ENCODE results near the gene PIP4P1.

The PIP4P1 gene

DNA sequence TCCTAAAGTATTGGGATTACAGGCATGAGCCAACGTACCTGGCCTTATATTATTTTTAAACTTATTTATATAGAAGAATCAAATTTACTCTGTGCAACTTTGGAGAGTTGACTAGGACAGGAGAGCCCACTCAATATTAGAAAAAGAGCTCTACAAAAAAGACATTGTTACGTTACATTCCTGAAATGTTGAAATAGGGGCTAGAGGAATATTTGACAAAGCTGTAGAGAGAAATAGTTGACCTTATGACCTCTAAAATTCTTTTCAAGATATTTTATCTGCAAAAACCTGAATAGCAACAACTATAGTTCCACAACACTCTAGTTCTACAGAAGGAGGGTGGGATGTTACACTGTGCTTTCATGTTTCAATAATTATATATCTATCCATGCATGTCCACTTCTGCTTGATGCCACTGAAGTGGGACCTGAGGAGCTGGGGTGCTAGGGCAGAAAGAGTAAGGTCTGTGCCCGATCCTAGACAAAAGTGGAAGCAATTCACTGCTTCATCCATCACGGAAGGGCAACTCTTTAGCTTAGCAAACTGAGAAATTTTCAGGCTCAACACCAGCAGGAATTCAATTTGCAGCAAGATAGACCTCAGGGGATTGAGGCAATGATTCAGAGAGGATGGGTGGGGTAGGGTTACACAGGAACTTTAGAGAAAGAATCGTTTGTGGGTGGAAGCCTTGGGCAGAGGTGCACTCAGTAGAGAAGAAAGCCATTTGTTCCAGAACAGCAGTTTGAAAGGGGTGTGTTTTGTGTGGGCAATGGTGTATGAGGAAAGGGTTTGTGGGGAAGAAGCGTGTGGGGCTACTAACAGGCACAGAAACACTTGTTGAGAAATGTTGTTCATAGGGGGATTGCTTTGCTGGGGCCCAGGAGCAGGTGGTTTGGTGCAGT is 28.1 kb upstream of the PIP4P1 start:
- Mint-ChIP-seq H3K27me3 (no peaks in the 10 kb centered on the region), H3K4me1 (peaks cover 63% of the 10 kb centered on the region), H3K27ac (peak overlapping the region; percentile 50), H3K9me3 (no peaks in the 10 kb centered on the region), H3K4me3 (peak overlapping the region; percentile 18), H3K36me3 (ENCODE audit: low read depth) (no peaks in the 10 kb centered on the region)
- ATAC-seq (peak; percentile 75), DNase-seq (no peak)

DNA sequence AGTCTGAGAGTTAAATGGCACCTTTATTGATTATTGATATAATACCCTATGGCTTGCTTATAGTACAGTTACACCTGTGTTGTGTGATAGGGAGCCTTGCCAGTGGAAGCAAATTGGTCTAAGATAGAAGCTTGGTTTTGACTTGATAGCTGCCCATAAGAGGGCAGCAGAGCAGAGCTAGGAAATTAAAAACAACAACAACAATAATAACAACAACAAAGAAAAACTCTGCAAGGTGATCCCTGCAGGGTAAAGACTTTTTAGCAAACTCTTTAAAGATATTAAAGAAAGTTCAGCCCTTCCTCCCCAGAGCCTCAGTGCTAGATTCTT is 26.1 kb upstream of the PIP4P1 start:
- Mint-ChIP-seq H3K4me3 (no peak overlapping the region), H3K36me3 (ENCODE audit: low read depth) (no peaks in the 10 kb centered on the region), H3K4me1 (peaks cover 51% of the 10 kb centered on the region), H3K27ac (no peak overlapping the region), H3K27me3 (no peaks in the 10 kb centered on the region), H3K9me3 (no peaks in the 10 kb centered on the region)
- no peak for ATAC-seq
- no peak for DNase-seq

DNA sequence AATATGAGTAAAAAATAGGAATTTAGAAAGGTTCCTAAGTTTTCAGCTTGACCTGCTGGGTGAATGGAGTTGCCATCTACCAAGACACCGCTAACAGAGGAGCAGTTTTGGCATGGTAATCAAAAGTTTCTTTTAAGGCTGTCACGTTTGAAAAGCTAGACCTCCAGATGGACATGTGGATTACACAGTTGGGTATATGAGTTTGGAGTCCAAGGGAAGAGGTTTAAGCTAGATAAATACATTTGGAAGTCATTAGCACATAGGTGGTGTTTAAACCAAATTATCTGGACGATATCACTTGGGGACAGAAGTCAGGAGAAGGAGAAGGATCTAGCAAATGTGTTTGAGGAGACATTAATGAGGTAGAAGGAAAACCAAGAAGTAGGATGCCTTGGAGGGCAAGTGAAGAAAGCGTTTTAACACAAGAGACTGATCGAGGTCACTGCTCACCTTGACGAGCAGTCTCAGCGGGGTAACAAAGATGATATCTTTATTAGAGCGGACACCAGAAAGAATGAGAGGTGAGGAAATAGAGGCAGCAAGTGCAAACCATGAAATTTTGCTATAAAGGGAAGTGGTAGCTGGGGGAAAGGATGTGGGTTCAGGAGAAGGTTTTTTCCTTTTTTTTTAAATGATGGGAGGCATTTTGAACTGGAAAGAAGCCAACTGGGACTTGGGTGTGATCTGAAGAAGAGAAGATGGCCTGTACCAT is 25.6 kb upstream of the PIP4P1 start:
- Mint-ChIP-seq H3K27me3 (no peaks in the 10 kb centered on the region), H3K9me3 (no peaks in the 10 kb centered on the region), H3K36me3 (ENCODE audit: low read depth) (no peaks in the 10 kb centered on the region), H3K27ac (peak overlapping the region; percentile 21), H3K4me1 (peaks cover 50% of the 10 kb centered on the region), H3K4me3 (no peak overlapping the region)
- no peak for ATAC-seq
- no peak for DNase-seq

DNA sequence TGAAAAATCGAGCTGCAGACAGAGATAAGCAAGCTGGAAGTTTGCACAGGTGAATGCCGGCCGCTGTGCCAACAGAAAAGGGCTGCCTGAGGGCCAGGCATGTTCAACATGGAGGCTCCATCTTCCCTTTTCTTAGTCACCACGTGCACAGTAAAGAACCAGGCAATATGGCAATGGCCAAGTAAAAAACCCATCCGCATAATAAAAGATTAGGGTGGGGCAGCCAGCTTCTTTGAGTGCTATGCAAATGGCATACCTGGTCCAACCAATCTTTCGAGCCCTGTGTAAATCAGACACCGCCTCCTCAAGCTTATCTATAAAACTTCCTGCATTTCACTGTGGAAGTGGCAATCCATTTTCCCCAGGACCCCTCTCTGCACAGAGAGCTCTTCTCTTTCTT is 24.7 kb upstream of the PIP4P1 start:
- no peaks in the 10 kb centered on the region for H3K36me3 Mint-ChIP-seq (ENCODE audit: low read depth)
- no peak overlapping the region for H3K27ac Mint-ChIP-seq
- H3K4me3 Mint-ChIP-seq: no peak overlapping the region
- H3K27me3 Mint-ChIP-seq: no peaks in the 10 kb centered on the region
- ATAC-seq (no peak), DNase-seq (no peak)
- H3K4me1 Mint-ChIP-seq: peaks cover 40% of the 10 kb centered on the region
- H3K9me3 Mint-ChIP-seq: no peaks in the 10 kb centered on the region

DNA sequence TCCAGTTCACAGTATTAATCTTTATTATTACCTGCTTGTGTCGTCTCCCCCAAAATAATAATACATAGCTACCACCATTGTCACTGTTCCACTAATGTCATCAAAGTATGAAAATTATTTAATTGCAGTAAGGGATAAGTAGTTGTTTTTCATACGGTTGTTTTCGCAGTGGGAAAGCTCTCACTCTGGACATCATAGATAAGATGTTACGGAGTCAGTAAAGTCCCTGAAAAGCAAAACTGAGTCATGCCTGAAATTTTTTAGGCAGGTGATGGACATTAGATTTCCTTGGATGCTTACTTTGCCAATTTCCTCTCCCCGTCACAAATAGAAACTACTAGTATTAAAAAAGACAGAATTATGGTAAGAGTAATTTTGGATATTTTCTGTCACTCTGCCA is 21.1 kb upstream of the PIP4P1 start:
- H3K9me3 Mint-ChIP-seq: no peaks in the 10 kb centered on the region
- DNase-seq (no peak), ATAC-seq (no peak)
- peaks cover 21% of the 10 kb centered on the region for H3K4me1 Mint-ChIP-seq
- H3K36me3 Mint-ChIP-seq (ENCODE audit: low read depth): peaks cover 20% of the 10 kb centered on the region
- H3K27me3 Mint-ChIP-seq: no peaks in the 10 kb centered on the region
- no peak overlapping the region for H3K4me3 Mint-ChIP-seq
- no peak overlapping the region for H3K27ac Mint-ChIP-seq

DNA sequence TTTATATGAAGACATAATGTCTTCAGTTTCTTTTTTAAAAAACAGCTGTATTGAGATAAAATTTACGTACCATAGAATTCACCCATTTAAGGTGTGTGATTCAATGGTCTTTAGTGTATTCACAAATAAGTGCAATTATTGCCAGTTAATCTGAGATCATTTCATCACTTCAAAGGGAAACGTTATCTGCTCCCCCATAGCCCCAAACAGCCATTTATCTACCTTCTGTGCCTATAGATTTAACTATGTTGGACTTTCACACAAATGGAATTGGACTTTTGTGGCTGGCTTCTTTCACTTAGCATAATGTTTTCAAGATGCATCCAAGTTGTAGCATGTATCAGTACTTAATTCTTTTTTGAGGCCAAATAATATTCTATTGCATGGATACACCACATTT is 17.7 kb upstream of the PIP4P1 start:
- H3K27ac Mint-ChIP-seq: no peak overlapping the region
- peaks cover 55% of the 10 kb centered on the region for H3K36me3 Mint-ChIP-seq (ENCODE audit: low read depth)
- no peak for ATAC-seq
- DNase-seq: no peak
- no peaks in the 10 kb centered on the region for H3K9me3 Mint-ChIP-seq
- H3K27me3 Mint-ChIP-seq: no peaks in the 10 kb centered on the region
- H3K4me1 Mint-ChIP-seq: peaks cover 46% of the 10 kb centered on the region
- H3K4me3 Mint-ChIP-seq: no peak overlapping the region

DNA sequence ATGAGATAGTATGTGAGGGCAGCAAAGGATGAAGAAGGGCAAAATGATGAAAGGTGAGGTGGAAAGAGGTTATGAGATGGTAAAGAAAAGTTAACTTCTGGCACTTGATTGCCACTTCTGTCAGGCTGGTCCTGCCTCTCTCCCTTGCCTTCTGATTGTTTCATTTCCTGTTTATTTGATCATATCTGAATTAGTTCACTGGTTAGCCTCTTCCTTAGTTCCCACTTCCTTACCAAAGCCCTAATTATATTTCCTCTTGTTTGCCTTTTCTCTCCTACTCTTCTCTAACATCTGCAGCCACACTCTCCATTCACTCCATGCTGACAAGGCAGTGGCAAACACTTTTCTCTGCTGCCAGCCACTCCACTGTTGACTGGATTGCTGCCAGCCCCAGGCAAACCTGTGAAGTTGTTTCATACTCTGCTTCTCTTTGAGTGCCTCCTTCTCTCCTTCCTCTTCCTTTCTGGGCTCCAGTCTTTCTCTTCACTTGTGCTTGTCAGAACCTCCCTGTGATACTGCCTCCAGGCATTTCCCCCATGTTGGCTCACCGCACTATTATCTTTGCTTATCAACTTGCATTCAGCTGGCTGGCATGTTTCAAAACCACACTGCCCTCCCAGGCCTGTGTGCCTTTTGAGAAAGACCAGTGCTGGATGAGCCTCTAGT is 16.1 kb upstream of the PIP4P1 start:
- Mint-ChIP-seq H3K4me3 (peak overlapping the region; percentile 26), H3K36me3 (ENCODE audit: low read depth) (peaks cover 68% of the 10 kb centered on the region), H3K4me1 (peaks cover 59% of the 10 kb centered on the region), H3K9me3 (no peaks in the 10 kb centered on the region), H3K27ac (peak overlapping the region; percentile 85), H3K27me3 (no peaks in the 10 kb centered on the region)
- DNase-seq (no peak), ATAC-seq (peak; percentile 25)

DNA sequence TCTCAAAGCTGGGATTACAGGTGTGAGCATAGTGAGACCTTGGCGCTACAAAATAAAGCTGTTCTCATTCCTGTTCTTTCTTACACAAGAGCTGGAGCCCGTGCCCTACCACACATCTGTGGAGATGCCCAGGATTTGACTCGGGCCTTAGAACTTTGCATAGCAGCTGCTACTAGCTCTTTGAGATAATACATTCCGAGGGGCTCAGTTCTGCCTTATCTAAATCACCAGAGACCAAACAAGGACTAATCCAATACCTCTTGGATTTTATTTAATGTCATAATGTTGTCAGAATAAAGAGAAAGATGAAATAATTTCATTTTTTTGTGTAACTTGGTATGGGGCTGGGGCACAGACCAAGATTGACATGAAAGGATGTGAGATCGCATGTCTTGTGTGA is 15.5 kb upstream of the PIP4P1 start:
- H3K27me3 Mint-ChIP-seq: no peaks in the 10 kb centered on the region
- H3K9me3 Mint-ChIP-seq: no peaks in the 10 kb centered on the region
- H3K4me3 Mint-ChIP-seq: peak overlapping the region; percentile 18
- DNase-seq (no peak), ATAC-seq (no peak)
- H3K36me3 Mint-ChIP-seq (ENCODE audit: low read depth): peaks cover 74% of the 10 kb centered on the region
- H3K4me1 Mint-ChIP-seq: peaks cover 63% of the 10 kb centered on the region
- peak overlapping the region; percentile 85 for H3K27ac Mint-ChIP-seq

DNA sequence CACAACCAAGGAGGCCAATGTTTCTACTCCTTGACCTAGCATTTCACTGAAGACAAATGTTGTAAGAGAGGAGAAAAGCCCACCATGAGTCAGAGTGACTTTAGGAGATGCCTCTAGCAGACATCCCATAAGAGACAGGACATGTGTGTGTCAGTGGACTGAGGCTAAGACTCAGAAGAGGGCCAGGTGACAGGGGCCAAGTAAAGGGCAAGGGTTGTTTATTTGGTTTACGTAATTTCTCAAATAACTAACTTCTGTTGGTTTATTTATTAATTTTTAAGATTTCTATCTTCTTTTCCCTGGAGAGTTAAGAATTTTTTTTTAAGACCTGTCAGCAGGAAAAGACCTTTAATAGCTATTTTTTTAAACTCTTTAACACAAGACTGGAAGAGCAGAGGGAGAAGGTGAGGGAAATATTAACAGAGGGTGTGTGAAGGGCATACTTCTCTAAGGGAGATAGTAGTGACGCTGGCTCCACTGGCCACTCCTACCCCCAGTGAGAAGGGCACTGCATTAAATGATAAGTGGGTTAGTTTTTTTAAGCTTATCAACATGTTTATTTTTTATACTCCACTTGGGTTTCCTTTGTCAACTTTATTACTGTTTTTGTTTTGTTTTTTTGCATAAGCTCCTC is 11.4 kb upstream of the PIP4P1 start:
- Mint-ChIP-seq H3K27me3 (peaks cover 1% of the 10 kb centered on the region), H3K36me3 (ENCODE audit: low read depth) (peaks cover 78% of the 10 kb centered on the region), H3K4me1 (peaks cover 77% of the 10 kb centered on the region), H3K9me3 (no peaks in the 10 kb centered on the region), H3K27ac (peak overlapping the region; percentile 80), H3K4me3 (peak overlapping the region; percentile 99)
- ATAC-seq (no peak), DNase-seq (no peak)

DNA sequence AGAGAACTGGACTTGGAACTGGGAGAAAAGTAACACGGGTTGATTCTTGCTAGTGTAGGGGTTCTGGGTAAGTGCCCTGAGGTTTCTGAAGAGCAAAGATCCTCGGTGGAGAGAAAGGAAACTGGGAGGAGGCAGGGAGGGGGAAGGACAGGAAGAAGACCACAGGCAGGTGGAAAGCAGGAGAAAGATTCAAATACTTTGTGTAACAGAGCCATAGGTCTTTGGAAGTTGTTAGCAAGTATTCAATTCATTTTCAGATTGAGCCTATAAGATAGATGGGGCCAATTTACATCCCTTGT is 9.3 kb upstream of the PIP4P1 start:
- no peak for ATAC-seq
- no peak for DNase-seq
- Mint-ChIP-seq H3K4me1 (peaks cover 56% of the 10 kb centered on the region), H3K4me3 (peak overlapping the region; percentile 99), H3K27ac (peak overlapping the region; percentile 99), H3K27me3 (peaks cover 1% of the 10 kb centered on the region), H3K9me3 (no peaks in the 10 kb centered on the region), H3K36me3 (ENCODE audit: low read depth) (peaks cover 57% of the 10 kb centered on the region)

DNA sequence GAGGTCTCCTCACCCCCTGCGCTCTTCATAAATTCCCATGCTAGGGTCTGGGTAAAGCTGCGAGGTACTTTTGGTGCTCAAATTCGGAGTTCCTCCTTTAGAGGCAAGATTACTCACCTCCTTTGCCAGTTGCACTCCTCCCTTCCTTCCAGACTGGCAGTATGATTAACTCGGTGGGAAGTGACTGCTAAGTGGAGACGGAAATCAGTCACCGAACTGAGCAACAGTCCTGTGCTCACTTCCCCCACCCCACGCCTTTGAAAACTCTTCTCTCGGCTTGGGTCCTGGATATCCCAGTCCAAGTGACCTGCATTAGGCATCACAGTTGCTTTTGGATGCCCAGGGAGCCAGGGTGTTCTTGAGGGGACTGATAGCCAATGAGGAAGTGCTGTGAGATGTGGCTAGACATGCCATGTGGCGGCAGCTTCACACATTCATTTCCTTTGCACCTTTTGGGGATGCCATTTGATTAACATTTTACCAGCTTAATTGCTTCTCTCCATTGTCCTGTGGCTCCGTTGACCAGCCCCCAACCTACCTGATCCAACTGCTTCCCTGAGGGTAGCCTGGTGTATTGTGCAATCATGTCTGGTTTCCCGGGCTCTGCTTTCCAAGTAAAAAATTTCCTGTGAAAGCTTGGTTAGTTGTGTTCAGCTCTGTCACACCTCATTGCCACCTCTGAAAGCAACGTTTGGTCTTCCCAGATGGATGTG is 8.8 kb upstream of the PIP4P1 start:
- H3K4me3 Mint-ChIP-seq: peak overlapping the region; percentile 99
- peak overlapping the region; percentile 99 for H3K27ac Mint-ChIP-seq
- ATAC-seq: peak; percentile 79
- DNase-seq: peak; percentile 55
- no peaks in the 10 kb centered on the region for H3K9me3 Mint-ChIP-seq
- H3K27me3 Mint-ChIP-seq: peaks cover 1% of the 10 kb centered on the region
- peaks cover 51% of the 10 kb centered on the region for H3K4me1 Mint-ChIP-seq
- peaks cover 52% of the 10 kb centered on the region for H3K36me3 Mint-ChIP-seq (ENCODE audit: low read depth)

DNA sequence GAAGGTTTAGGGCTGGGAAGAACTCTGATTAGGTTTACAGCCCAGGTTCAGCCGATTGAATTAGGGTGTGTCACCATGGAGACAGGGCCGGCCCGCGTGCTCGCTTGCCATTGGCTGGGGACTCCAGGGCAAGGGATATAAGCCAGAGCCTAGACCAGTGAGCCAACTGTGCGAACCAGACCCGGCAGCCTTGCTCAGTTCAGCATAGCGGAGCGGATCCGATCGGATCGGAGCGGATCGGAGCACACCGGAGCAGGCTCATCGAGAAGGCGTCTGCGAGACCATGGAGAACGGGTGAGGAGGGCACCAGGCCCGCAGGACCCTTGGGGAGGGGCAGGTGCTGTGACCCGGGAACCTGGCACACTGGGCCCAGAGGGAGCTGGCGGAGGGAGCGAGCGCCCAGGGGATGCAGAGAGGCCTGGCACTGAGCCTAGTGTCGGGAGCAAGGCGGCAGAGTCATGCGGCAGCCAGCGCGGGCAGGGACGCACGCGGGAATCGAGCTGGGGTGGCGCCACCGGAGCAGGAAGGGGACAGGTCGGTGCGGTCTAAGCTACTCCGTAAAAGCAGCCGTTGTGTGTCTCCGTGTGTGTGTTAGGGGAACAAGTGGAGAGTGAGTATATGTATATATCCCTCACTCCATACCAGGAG is 8.1 kb upstream of the PIP4P1 start, which contains the start of gene PNP:
Gene PNP (plus strand): TSS at position 165 of the 648 bp plus-strand sequence. CDS start 119 bp downstream, at position 284.
- Mint-ChIP-seq H3K36me3 (ENCODE audit: low read depth) (peaks cover 46% of the 10 kb centered on the region), H3K4me3 (peak within 1 kb of the TSS; percentile 99), H3K27me3 (peaks cover 1% of the 10 kb centered on the region), H3K9me3 (no peaks in the 10 kb centered on the region), H3K27ac (peak within 1 kb of the TSS; percentile 99), H3K4me1 (peaks cover 48% of the 10 kb centered on the region)
- ATAC-seq (peak; percentile 96), DNase-seq (peak; percentile 90)

DNA sequence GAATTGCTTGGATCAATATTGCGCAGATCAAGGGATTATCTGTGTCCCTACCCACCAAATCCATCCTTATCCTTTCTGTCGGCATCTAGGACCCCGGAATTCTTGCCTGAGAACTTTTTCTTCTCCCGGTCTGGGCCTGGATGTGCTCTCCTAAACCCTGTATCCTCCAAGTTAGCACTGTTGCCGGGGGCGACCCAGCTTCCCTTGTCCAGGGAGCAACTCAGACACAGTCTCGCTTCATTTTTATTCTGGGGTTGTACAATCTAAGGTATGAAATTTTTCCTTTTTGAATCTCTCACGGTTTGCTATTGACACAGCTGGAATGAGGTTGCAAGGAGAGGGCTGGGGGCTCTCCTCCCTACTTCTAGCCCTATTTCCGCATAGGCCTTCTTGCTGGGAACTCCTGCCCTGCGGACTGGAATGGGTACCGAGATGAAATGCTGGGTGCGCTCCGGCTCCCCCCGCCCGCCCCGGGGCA is 7.6 kb upstream of the PIP4P1 start:
- peak overlapping the region; percentile 99 for H3K27ac Mint-ChIP-seq
- peaks cover 1% of the 10 kb centered on the region for H3K27me3 Mint-ChIP-seq
- peaks cover 40% of the 10 kb centered on the region for H3K36me3 Mint-ChIP-seq (ENCODE audit: low read depth)
- peak overlapping the region; percentile 99 for H3K4me3 Mint-ChIP-seq
- peaks cover 44% of the 10 kb centered on the region for H3K4me1 Mint-ChIP-seq
- ATAC-seq: peak; percentile 0
- no peak for DNase-seq
- no peaks in the 10 kb centered on the region for H3K9me3 Mint-ChIP-seq

Measured in activated naive CD8-positive, alpha-beta T cell treated with anti-CD3 and anti-CD28 coated beads, Interleukin-2, amount 50 U/mL, for 24 hours (primary cell).